Left ventricle myocardium inferior (tissue), 1 donor: ENCODE data around the gene CDK11A. TPM values are rescaled to one million over a fixed set of nuclear protein-coding genes. Genes with fewer than 3 reads are reported as not detected.
"Not testable (repeated sequence)": the region's sequence is repeated elsewhere in the genome, so short reads cannot be mapped to it uniquely, and the experiment has no call there.

Experiments
- DNase-seq: peaks from one replicate; pipeline ENCODE4 v3.0.0-alpha.2; 2020
- H3K27ac ChIP-seq: fragments of 200-600 bp; replicated peaks from 2 replicates; pipeline ENCODE4 v1.8.0; 2021
- H3K27me3 ChIP-seq: fragments of 200-600 bp; 2 replicates; pipeline ENCODE4 v1.8.0; 2021; ENCODE audit warnings: low read depth
- H3K36me3 ChIP-seq: fragments of 200-600 bp; 2 replicates; pipeline ENCODE4 v1.8.0; 2021
- H3K4me1 ChIP-seq: fragments of 200-600 bp; 2 replicates; pipeline ENCODE4 v1.8.0; 2021
- H3K4me3 ChIP-seq: fragments of 200-600 bp; 2 replicates; pipeline ENCODE4 v1.8.0; 2021; ENCODE audit warnings: mild to moderate bottlenecking, moderate library complexity
- H3K9me3 ChIP-seq: fragments of 200-600 bp; replicated peaks from 2 replicates; pipeline ENCODE4 v1.8.0; 2021
- intact Hi-C: fragments of 100-400 bp; cut with micrococcal nuclease; formaldehyde crosslinking; loops from one replicate; pipeline ENCODE4 v1.11.0; 2022
- total RNA-seq: library from RNA; stranded (reverse); fragmentation: NEBNext Ultra II Directional; extraction: Animal tissue kit (Norgen Biotek cat#: 25700); gene quantifications from one replicate; pipeline ENCODE4 v1.2.1, GENCODE V29; 2021
- TF ChIP-seq, protein P1 (sequence below): fragments of 200-600 bp; IDR thresholded peaks from 2 replicates; pipeline ENCODE4 v1.8.0; 2021; ENCODE audit warnings: antibody characterized with exemption, mild to moderate bottlenecking, borderline replicate concordance
- donor health status: DM: no; HTN: yes; CAD: no; lungs with severe emphysema.

CDK11A gene
- total RNA-seq, 1 donor from 2014 or later, result 21.7 TPM

DNA sequence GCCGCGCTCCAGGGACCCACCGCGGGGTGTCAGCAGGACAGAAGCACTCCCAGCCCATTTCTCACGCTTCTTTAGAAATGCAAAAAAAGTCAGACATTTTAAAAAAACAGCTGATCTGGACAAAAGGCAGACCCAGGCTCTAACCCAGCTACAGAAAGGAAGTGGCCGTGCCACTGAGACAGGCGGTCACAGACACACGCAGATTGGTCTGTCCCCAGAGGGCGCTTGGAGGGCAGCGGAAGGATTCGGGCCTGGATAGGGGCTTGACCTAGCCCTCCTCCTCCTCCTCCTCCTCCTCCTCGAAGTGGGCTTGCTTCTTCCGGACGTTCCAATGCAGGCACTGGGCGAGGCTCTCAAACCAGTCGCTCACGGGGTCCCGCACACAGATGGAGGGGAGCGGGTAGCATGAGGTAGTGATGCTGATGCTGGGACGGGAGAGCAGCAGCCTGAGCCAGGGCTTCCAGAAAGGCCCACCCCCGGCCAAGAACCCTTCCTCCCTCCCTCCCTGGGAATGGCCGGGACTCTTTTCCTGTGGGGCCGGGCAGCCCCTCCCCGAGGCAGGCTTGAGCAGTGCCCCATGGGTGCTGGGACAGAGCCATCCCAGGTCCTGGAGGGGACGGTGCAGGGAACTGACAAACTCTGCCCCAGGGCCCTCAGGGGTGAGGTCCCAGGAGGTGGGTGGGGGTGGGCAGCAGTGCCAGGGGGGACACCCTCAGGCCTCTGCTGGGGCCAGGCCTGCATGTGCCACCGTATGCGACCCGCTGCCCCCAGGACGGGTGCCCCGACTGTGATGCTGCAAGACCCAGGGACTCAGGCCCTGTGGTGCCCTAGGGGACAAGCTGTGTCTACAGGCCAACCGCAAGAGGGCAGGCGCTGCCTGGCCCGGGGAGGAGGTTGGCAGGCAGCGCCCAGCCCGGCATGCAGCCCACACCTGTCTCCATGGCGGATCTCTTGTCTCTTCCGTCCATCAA is 28.8 kb upstream of the CDK11A start:
- H3K4me3 ChIP-seq, result no peak overlapping the region
- H3K27me3 ChIP-seq, result no peaks in the 10 kb centered on the region
- intact Hi-C loops, result no loop called here
- TF ChIP-seq, protein P1, sequence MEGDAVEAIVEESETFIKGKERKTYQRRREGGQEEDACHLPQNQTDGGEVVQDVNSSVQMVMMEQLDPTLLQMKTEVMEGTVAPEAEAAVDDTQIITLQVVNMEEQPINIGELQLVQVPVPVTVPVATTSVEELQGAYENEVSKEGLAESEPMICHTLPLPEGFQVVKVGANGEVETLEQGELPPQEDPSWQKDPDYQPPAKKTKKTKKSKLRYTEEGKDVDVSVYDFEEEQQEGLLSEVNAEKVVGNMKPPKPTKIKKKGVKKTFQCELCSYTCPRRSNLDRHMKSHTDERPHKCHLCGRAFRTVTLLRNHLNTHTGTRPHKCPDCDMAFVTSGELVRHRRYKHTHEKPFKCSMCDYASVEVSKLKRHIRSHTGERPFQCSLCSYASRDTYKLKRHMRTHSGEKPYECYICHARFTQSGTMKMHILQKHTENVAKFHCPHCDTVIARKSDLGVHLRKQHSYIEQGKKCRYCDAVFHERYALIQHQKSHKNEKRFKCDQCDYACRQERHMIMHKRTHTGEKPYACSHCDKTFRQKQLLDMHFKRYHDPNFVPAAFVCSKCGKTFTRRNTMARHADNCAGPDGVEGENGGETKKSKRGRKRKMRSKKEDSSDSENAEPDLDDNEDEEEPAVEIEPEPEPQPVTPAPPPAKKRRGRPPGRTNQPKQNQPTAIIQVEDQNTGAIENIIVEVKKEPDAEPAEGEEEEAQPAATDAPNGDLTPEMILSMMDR, result peak; percentile 13
- no peak overlapping the region for H3K27ac ChIP-seq
- H3K36me3 ChIP-seq, result peaks cover 55% of the 10 kb centered on the region
- no peak for DNase-seq
- no peaks in the 10 kb centered on the region for H3K4me1 ChIP-seq
- H3K9me3 ChIP-seq, result no peaks in the 10 kb centered on the region

- DNase-seq, result no peak
- Histone ChIP-seq H3K27ac (no peak overlapping the region), H3K9me3 (no peaks in the 10 kb centered on the region), H3K36me3 (peaks cover 52% of the 10 kb centered on the region), H3K4me1 (no peaks in the 10 kb centered on the region), H3K4me3 (no peak overlapping the region), H3K27me3 (no peaks in the 10 kb centered on the region)
- TF ChIP-seq, protein P1, result no peak
- intact Hi-C loops, result no loop called here
These were observed 28.0 kb upstream of the CDK11A start for GRCh38 chr1:1752190-1752589.

DNA sequence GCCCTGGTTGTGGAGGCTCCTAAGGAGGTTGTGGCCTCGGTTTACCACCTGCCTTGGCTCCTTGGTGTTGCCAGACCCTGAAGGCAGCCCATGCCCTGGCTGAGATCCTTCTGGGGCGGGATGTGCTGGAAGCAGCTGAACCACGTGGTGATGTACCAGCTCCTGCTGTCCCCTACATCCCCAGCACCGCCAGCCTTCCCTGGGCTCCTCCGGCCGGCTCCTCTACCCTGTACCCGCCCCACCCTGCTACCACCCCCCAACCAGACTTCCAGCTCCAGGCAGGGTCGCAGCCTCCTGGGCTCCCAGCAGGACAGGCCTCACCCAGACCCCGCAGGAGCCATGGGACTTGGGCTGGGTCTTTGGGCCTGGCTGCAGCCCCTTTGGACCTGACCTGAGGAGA is 25.8 kb upstream of the CDK11A start:
- H3K27me3 ChIP-seq, H3K9me3 ChIP-seq, H3K4me1 ChIP-seq, DNase-seq, H3K27ac ChIP-seq, intact Hi-C loops, H3K4me3 ChIP-seq: not testable (repeated sequence)
- peaks cover 29% of the 10 kb centered on the region for H3K36me3 ChIP-seq

GRCh38 chr1:1748686-1749321 is 24.6 kb upstream of the CDK11A start:
- no peak for DNase-seq
- Histone ChIP-seq H3K36me3 (peaks cover 18% of the 10 kb centered on the region), H3K4me1 (no peaks in the 10 kb centered on the region), H3K9me3 (no peaks in the 10 kb centered on the region), H3K4me3 (no peak overlapping the region), H3K27ac (no peak overlapping the region), H3K27me3 (no peaks in the 10 kb centered on the region)
- TF ChIP-seq, protein P1, result no peak
- intact Hi-C loops, result no loop called here

DNA sequence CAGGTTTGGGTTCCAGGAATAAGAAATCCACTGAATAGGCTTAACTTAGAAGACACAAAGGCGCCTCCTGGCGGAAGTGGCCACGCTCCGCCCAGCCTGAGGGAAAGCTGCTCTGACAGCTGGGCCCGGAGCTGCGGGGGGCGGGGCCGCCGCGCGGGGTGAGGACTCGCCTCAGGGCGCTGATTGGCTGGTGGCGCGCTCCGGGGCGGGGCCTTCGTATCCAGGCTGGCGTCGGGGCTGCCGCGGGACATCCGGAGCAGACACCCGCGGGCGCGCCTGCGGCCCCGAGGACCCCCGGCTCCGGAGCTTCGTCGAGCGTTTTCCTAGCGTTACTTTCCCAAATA is 22.4 kb upstream of the CDK11A start:
- H3K27me3 ChIP-seq, intact Hi-C loops, DNase-seq, H3K36me3 ChIP-seq, H3K4me1 ChIP-seq, H3K9me3 ChIP-seq: not testable (repeated sequence)
- Histone ChIP-seq H3K4me3 (peak overlapping the region; percentile 69), H3K27ac (peak overlapping the region; percentile 96)

DNA sequence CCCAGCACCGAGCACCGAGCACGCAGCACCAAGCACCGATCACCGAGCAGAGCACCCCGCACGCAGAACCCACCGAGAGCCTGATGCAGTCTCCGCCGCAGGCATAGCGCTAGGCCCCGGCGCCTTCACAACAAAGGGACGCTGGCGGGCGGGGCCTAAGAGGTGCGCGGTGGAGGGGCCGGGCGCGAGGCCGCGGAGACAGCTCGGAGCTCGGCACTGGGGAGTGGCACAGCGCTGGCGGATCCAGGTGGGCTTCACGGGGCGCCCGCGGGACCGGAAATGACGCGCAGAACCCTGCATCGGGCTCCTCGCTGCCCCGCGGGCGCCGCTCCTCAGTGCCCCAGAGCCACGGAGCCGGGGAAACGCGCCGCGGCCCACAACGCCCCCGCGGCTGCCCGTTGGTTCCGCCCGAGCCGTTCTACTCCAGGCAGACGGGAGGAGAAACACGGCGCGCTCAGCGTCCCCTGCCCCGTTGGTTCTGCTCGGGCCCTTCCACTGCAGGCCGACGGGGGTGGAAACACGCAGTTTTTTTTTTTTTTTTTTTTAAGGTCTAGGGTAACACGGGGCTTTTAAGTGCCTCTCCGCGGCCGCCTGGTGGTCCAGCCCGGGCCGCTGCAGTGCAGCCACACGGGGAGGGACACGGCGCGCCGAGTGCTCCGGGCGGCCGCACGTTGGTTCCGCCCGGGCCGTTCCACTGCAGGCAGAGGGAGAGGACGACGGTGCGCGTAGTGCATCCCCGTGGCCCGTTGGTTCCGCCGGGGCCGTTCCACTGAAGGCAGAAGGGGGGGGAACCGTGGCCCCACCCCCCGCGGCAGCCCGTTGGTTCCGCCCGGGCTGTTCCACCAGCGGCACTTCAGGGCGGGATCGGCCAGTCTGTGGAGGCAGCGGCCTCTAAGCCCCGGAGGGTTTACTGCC is 21.8 kb upstream of the CDK11A start:
- H3K4me1 ChIP-seq, H3K9me3 ChIP-seq, H3K27me3 ChIP-seq, H3K36me3 ChIP-seq, intact Hi-C loops: not testable (repeated sequence)
- Histone ChIP-seq H3K27ac (peak overlapping the region; percentile 96), H3K4me3 (peak overlapping the region; percentile 69)
- DNase-seq, result peak; percentile 90

DNA sequence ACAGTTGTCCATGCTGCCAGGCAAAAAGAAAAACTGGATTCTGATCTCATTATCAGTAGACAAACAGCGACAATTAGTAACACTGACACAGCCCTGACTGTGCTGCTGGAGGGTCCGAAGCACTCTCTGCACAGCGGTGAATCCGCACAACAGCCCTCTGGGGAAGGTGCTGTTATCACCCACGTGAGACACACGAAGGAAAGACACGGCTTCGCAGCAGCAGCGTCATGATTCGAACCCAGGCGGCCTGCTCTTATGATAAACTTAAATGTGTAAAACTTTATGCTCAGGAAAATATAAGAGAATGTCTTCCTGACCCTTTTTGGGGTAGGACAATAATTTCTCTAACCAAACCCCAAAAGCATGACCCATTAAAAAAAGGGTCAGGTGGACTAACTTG is 18.4 kb upstream of the CDK11A start:
- H3K4me3 ChIP-seq, DNase-seq, H3K36me3 ChIP-seq, intact Hi-C loops, H3K4me1 ChIP-seq, H3K27ac ChIP-seq, H3K9me3 ChIP-seq, H3K27me3 ChIP-seq: not testable (repeated sequence)

GRCh38 chr1:1741013-1741412 is 16.9 kb upstream of the CDK11A start:
- H3K9me3 ChIP-seq, H3K4me3 ChIP-seq, H3K27me3 ChIP-seq, H3K36me3 ChIP-seq, H3K4me1 ChIP-seq, H3K27ac ChIP-seq, intact Hi-C loops, DNase-seq: not testable (repeated sequence)

DNA sequence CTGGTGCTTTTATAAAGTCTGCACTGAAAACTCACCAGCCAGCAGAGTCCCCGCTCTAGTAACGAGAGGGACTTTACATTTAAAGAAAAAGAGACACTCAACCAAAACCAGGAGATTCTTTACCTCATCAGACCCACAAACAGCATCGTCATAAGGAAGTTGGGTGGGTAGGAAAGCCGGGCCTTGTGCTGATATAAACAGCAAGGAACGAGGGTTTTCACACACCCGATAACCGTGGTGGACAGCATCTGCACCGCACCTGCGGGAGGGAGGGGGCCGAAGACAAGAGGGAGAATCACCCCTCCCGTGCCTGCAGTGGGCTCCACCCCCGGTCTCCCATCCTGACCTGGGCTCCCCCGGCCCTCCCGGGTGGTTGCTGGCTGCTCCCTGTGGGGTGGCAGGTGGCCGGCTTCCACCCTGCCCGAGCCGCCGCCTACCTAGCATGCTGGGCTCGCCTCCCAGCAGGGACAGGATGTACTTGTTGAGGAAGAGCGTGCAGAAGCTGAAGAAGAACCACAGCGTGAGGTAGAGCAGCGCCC is 14.7 kb upstream of the CDK11A start:
- H3K27ac ChIP-seq, DNase-seq, intact Hi-C loops, H3K9me3 ChIP-seq, H3K4me1 ChIP-seq, H3K4me3 ChIP-seq, H3K27me3 ChIP-seq, H3K36me3 ChIP-seq: not testable (repeated sequence)
